Skeletal muscle cell (primary cell): Measurements from ENCODE around the gene ACOT8.
"Not testable (repeated sequence)": the region's sequence is repeated elsewhere in the genome, so short reads cannot be mapped to it uniquely, and the experiment has no call there.

Source experiments
- DNase-seq: peaks from one replicate; pipeline ENCODE4 v3.0.0-alpha.2; 2010; ENCODE audit warnings: low read depth
- H3K4me3 ChIP-seq: 2 replicates; pipeline ENCODE4 v1.5.1; 2011; ENCODE audit warnings: low read depth, mild to moderate bottlenecking, control low read depth, low read length, moderate library complexity

ACOT8 gene

GRCh38 chr20:45812157-45813005, 44.8 kb downstream of the ACOT8 start, which contains the start of gene UBE2C:
TSS of gene UBE2C (plus strand) at chr20:45812644. CDS start at chr20:45812696, 52 bp downstream.
- peak; percentile 99 for DNase-seq
- peak within 1 kb of the TSS; percentile 81 for H3K4me3 ChIP-seq

- H3K4me3 ChIP-seq: no peak overlapping the region
- no peak for DNase-seq
Measured at GRCh38 chr20:45810191-45810970, 46.8 kb downstream of the ACOT8 start.

- H3K4me3 ChIP-seq: no peak overlapping the region
- DNase-seq: no peak
Measured at GRCh38 chr20:45801851-45802250, 55.3 kb downstream of the ACOT8 start.

GRCh38 chr20:45798935-45799642, 58.1 kb downstream of the ACOT8 start:
- H3K4me3 ChIP-seq: no peak overlapping the region
- no peak for DNase-seq

- not testable (repeated sequence) for DNase-seq, H3K4me3 ChIP-seq
Measured at GRCh38 chr20:45797955-45798354, 59.2 kb downstream of the ACOT8 start.

GRCh38 chr20:45797510-45797909, 59.7 kb downstream of the ACOT8 start:
- DNase-seq, H3K4me3 ChIP-seq: not testable (repeated sequence)

GRCh38 chr20:45796337-45797065, 60.7 kb downstream of the ACOT8 start:
- DNase-seq: no peak

GRCh38 chr20:45792317-45793118, 64.7 kb downstream of the ACOT8 start:
- no peak for DNase-seq
- H3K4me3 ChIP-seq: peak overlapping the region; percentile 97

More at GRCh38 chr20:45796337-45797065, 60.7 kb downstream of the ACOT8 start:
- H3K4me3 ChIP-seq: no peak overlapping the region
